H1 (cell line): ENCODE data around the gene DIP2C. TPM values are rescaled to one million over a fixed set of nuclear protein-coding genes. Genes with fewer than 3 reads are reported as not detected.

ENCODE experiments used
- HDAC2 ChIP-seq, 2 experiments: fragments of 300-600 bp in 1 of 2; sonication (generic) in 1 of 2; IDR thresholded peaks; 2 replicates each; pipeline ENCODE4 v1.6.1; 2011 to 2012; ENCODE audit warnings: low read depth in 2 of 2, low read length in 2 of 2, mild to moderate bottlenecking in 2 of 2, moderate library complexity in 2 of 2, borderline replicate concordance in 1 of 2, inconsistent platforms in 1 of 2
- RXRA ChIP-seq: IDR thresholded peaks from 2 replicates; pipeline ENCODE4 v1.6.1; 2011; ENCODE audit warnings: low read depth, mild to moderate bottlenecking, low read length, moderate library complexity; ENCODE audit not compliant: insufficient read depth
- polyA plus RNA-seq, 7 experiments: library from polyadenylated mRNA; depleted of rRNA in 3 of 7; stranded (reverse) in 5 of 7; unstranded in 2 of 7; fragments of >200 nt in 5 of 7; fragments of 200-250 nt in 2 of 7; gene quantifications; 1 replicate in 5 of 7; 2 replicates in 1 of 7; 4 replicates in 1 of 7; pipeline versions ENCODE4 v1.2.1 to v1.2.3, GENCODE V29; 2011 to 2013; ENCODE audit warnings: missing spikeins in 2 of 7, mixed read lengths in 2 of 7
- total RNA-seq: library from RNA; stranded (reverse); fragmentation: NEBNext Ultra II Directional; extraction: Animal tissue kit (Norgen Biotek cat#: 25700); gene quantifications from 2 replicates; pipeline ENCODE4 v1.2.1, GENCODE V29; 2021

The DIP2C gene
- total and polyA plus RNA-seq, 2 of the 8 experiments (the other 6 are each of a cell fraction or from before 2014, with no cell fraction given), result 3.8 to 9.3 TPM

DNA sequence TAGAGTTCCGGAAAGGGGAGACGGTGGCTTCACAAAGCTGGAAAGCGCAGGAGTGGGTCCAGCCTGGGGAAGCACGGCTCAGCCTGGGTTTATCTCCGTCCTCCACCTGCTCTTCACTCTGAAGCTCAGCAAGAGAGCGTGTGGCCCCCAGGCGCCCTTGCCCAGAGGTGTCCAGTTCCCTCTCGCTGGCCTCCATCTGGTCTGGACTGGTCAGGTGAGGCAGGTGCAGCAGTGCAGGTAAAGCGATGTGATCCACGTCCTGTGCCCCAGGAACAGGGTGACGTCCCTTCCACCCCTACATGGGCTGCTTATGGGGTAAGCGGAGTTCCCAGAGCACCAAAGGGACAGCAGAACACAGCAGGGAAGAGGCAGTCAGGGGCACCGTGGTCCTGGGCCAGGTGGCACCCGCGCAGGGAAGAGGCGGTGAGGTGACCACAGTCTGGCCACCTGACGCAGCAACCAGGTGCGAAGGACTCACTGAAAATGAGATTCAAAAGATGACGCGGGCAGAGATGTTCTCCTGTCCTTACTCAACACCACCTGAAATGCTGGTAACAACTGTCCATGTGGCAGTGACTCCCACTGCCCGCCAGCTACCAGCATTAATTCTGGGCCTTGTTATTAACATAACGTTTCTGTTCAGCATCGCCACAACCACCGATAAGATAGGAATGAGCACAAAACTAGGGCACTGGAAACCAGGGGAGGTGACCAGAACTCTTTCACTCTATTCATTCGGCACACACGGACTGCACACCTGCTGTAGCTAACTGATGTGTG is 33.0 kb upstream of the DIP2C start (continued):
- no peak for TF ChIP-seq RXRA
- TF ChIP-seq HDAC2 (IDR thresholded peaks at IDR 0.05; ENCODE audit: borderline replicate concordance in 1 of 2, low read depth in 2 of 2, low read length in 2 of 2), result no peak
